ENCODE data around the gene GGN. TPM values are rescaled to one million over a fixed set of nuclear protein-coding genes. Genes with fewer than 3 reads are reported as not detected.
A peak's percentile ranks its signal among the peaks of the same experiment; 100 is the strongest.

The GGN gene
- total and polyA plus RNA-seq, 9 of the 15 experiments (the other 6 are each of a cell fraction or from before 2014, with no cell fraction given): 0.15 to 0.33 TPM; not detected in 7

DNA sequence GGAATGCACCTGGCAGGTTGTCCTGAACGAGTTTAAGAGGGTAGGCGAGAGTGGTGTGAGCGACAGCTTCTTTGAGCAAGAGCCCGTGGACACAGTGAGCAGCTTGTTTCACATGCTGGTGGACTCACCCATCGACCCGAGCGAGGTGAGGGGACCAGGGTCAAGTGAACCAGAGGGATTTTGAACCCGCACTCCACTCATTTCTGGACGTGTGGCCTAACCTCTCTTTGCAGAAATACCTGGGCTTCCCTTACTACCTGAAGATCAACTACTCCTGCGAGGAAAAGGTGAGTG, 50.5 kb downstream of the GGN start:
- no peak for FAIRE-seq
- ChIA-PET CTCF (ENCODE audit: low intra/inter-chr PET ratio) (no interaction called here), POLR2A (interaction anchor here (0.7 to 2.6 kb wide), 4 partner anchors 10 to 47 kb away, joined by 4 to 8 read pairs (median 5); no protein-coding TSS in a partner anchor)
- no peaks in the 10 kb centered on the region for H4K20me1 ChIP-seq (replicated peaks; ENCODE audit: control insufficient read depth, insufficient read depth, low read length)
- H3K79me2 ChIP-seq (ENCODE audit: control insufficient read depth, insufficient read depth, low read length): peaks cover 2% of the 10 kb centered on the region; the same call in 1 of the 3 replicates
- no peaks in the 10 kb centered on the region for H3K9me1 ChIP-seq (ENCODE audit: control insufficient read depth, insufficient read depth, low read length)
- no peak overlapping the region for H3K27ac ChIP-seq (ENCODE audit: extremely low read depth, low read depth, low read length)
- H3K9me3 ChIP-seq (replicated peaks; ENCODE audit: control insufficient read depth, insufficient read depth, low read depth, low read length): no peaks in the 10 kb centered on the region
- no peak for DNase-seq (ENCODE audit: extremely low read depth in 1 of 4, low spot score in 3 of 4)
- peaks cover 13 to 34% of the 10 kb centered on the region in 2 experiments; a peak in 4 of 5 replicates for H3K4me1 ChIP-seq (replicated peaks in 1 of 2; ENCODE audit: control insufficient read depth in 2 of 2, insufficient read depth in 2 of 2, low read length in 2 of 2)
- peak overlapping the region; percentile 85; the same call in 1 of the 2 replicates for H3K4me3 ChIP-seq
- intact Hi-C loops (cut with micrococcal nuclease): loop anchor here (5.0 kb wide), 1 partner anchor 50 kb away; the partner anchor contains the start of genes GGN and SPRED3
- no peaks in the 10 kb centered on the region for H3K27me3 ChIP-seq (ENCODE audit: control insufficient read depth in 2 of 2, insufficient read depth in 2 of 2, low read length in 2 of 2)
- 46% methylated on average over 10 of the region's 10 CpGs for WGBS (ENCODE audit: insufficient coverage, low coverage, missing lambda C conversion rate)
- H3K9ac ChIP-seq (ENCODE audit: insufficient read depth in 1 of 2, low read depth in 2 of 2, low read length in 2 of 2): peak overlapping the region; percentile 42 to 92
- peak overlapping the region; percentile 97 for H2AFZ ChIP-seq (ENCODE audit: low read depth, low read length)
- TSS peak; percentile 45 for BruUV-seq (replicated peaks)
- no peak for ATAC-seq
- TF ChIP-seq, protein P1, sequence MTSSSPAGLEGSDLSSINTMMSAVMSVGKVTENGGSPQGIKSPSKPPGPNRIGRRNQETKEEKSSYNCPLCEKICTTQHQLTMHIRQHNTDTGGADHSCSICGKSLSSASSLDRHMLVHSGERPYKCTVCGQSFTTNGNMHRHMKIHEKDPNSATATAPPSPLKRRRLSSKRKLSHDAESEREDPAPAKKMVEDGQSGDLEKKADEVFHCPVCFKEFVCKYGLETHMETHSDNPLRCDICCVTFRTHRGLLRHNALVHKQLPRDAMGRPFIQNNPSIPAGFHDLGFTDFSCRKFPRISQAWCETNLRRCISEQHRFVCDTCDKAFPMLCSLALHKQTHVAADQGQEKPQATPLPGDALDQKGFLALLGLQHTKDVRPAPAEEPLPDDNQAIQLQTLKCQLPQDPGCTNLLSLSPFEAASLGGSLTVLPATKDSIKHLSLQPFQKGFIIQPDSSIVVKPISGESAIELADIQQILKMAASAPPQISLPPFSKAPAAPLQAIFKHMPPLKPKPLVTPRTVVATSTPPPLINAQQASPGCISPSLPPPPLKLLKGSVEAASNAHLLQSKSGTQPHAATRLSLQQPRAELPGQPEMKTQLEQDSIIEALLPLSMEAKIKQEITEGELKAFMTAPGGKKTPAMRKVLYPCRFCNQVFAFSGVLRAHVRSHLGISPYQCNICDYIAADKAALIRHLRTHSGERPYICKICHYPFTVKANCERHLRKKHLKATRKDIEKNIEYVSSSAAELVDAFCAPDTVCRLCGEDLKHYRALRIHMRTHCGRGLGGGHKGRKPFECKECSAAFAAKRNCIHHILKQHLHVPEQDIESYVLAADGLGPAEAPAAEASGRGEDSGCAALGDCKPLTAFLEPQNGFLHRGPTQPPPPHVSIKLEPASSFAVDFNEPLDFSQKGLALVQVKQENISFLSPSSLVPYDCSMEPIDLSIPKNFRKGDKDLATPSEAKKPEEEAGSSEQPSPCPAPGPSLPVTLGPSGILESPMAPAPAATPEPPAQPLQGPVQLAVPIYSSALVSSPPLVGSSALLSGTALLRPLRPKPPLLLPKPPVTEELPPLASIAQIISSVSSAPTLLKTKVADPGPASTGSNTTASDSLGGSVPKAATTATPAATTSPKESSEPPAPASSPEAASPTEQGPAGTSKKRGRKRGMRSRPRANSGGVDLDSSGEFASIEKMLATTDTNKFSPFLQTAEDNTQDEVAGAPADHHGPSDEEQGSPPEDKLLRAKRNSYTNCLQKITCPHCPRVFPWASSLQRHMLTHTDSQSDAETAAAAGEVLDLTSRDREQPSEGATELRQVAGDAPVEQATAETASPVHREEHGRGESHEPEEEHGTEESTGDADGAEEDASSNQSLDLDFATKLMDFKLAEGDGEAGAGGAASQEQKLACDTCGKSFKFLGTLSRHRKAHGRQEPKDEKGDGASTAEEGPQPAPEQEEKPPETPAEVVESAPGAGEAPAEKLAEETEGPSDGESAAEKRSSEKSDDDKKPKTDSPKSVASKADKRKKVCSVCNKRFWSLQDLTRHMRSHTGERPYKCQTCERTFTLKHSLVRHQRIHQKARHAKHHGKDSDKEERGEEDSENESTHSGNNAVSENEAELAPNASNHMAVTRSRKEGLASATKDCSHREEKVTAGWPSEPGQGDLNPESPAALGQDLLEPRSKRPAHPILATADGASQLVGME (CRISPR knock-in tag; IDR thresholded peaks at IDR 0.05): 0 out of 2 replicates have a peak, but pooled peaks have one; percentile 46
- TF ChIP-seq, protein P2, sequence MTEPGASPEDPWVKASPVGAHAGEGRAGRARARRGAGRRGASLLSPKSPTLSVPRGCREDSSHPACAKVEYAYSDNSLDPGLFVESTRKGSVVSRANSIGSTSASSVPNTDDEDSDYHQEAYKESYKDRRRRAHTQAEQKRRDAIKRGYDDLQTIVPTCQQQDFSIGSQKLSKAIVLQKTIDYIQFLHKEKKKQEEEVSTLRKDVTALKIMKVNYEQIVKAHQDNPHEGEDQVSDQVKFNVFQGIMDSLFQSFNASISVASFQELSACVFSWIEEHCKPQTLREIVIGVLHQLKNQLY (CRISPR knock-in tag; conservative IDR thresholded peaks at IDR 0.05): 0 out of 4 replicates have a peak, but pooled peaks of 1 of the 2 experiments have one; percentile 66
- no peak for TF ChIP-seq FUS (optimal IDR thresholded peaks at IDR 0.05; ENCODE audit: low read depth, low read length)
- no peak for TF ChIP-seq MED1 (CRISPR knock-in tag; IDR thresholded peaks at IDR 0.05; ENCODE audit: borderline replicate concordance)
- in situ Hi-C loops (cut with MboI): loop anchor here (25.0 kb wide), 1 partner anchor 425 kb away; the partner anchor contains the start of genes SIPA1L3 and WDR87
- peak overlapping the region; percentile 86 for H3K4me2 ChIP-seq (ENCODE audit: insufficient read depth, low read length)
- H3K36me3 ChIP-seq (ENCODE audit: control insufficient read depth, insufficient read depth, low read length): no peaks in the 10 kb centered on the region

Measured in K562 (cell line).